A549 treated with AZD2906 at 1 μM for 4 hours (cell line): ENCODE data around the gene NUP205. TPM values are rescaled to one million over a fixed set of nuclear protein-coding genes. Genes with fewer than 3 reads are reported as not detected.

Experiments used
- total RNA-seq: library from RNA; stranded (reverse); fragments of 200-300 nt; extraction: Qiagen RNA extraction; gene quantifications from 5 replicates; pipeline ENCODE4 v1.2.3, GENCODE V29; 2022

NUP205 gene, protein sequence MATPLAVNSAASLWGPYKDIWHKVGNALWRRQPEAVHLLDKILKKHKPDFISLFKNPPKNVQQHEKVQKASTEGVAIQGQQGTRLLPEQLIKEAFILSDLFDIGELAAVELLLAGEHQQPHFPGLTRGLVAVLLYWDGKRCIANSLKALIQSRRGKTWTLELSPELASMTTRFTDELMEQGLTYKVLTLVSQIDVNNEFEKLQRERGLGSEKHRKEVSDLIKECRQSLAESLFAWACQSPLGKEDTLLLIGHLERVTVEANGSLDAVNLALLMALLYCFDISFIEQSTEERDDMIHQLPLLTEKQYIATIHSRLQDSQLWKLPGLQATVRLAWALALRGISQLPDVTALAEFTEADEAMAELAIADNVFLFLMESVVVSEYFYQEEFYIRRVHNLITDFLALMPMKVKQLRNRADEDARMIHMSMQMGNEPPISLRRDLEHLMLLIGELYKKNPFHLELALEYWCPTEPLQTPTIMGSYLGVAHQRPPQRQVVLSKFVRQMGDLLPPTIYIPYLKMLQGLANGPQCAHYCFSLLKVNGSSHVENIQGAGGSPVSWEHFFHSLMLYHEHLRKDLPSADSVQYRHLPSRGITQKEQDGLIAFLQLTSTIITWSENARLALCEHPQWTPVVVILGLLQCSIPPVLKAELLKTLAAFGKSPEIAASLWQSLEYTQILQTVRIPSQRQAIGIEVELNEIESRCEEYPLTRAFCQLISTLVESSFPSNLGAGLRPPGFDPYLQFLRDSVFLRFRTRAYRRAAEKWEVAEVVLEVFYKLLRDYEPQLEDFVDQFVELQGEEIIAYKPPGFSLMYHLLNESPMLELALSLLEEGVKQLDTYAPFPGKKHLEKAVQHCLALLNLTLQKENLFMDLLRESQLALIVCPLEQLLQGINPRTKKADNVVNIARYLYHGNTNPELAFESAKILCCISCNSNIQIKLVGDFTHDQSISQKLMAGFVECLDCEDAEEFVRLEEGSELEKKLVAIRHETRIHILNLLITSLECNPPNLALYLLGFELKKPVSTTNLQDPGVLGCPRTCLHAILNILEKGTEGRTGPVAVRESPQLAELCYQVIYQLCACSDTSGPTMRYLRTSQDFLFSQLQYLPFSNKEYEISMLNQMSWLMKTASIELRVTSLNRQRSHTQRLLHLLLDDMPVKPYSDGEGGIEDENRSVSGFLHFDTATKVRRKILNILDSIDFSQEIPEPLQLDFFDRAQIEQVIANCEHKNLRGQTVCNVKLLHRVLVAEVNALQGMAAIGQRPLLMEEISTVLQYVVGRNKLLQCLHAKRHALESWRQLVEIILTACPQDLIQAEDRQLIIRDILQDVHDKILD (N-terminal part only)
- total RNA-seq: 42.3 to 48.6 TPM (median 44.2 TPM) in 5 replicates

DNA sequence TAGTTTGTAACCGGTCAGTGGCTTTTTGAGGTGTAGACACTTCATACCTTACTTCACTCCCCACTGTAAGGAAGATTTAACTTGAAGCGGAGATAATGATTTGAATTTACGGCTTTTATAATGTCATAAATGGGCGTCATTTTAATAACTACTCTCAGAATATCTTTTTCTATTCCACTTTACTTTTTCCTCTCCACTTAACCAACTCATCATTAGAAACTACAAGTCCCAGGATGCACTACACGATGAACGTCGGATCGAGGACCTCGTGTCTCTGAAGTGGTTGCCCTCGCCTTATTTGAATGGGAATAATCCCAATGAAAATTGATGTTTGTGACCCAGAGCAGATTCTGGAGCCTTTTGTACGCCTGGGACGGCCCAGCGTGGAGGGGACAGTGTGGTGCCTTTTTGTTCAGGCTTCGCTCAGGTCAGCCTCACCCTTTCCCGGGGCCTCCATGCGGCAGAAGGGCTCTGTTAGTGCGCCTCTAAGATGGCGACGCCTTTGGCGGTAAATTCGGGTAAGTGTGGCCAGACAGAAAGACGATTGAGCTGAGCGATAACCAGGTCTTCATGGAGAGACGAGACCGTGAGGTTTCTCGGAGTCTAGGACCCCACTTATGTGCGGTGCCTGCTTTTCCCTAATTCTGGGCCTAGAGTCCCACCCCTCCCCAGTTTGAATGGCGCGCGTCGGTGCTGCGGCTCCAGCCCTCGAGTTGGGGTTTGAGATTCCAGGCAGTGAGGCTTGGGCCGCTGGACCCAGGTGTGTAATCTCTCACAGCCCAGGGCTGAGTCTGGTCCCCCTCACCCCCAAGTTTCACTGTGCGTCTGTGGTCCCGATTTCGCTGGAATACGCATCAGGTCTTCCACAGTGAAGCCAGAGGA is at the start of gene NUP205:
NUP205 (plus strand) TSS at position 463 of the 882 bp plus-strand sequence; CDS start at position 491, 28 bp downstream.

DNA sequence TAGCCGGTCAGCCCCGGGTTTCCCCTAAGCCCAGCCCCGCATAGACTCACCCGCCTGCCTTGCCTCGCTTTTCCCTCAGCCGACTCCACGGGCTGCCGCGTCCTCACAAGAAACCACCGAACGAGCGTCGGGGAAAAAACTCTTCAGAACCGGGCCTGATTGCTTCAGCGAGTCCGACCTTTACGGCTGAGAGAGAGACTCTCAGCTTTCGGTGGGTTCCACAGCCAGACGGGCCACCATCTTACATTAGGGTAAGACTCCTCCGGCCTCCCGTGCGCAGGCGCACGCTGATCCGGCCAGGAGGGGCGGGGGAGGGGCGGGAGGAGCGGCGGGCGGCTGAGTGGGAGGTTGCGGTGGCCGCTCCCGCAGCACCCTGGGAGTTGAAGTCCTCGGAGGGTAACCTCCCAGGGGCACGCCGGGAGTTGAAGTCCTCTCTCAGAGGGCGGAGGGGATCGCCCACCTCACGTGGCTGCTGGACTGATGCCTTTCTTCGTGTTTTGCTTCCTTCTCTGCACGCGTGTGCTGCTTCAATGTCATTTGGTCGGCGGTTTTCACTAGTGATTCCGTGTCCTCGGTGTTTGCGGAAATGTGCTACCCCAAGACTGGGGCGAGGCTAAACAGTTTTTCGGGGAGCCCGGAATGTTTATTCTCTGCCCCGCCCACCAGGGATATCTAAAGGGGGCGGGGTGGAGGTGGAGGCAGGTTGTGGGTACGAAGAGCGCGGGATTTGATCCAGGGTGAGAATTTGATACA is 47.7 kb upstream of the NUP205 start, which contains the start of gene CNOT4:
CNOT4 (minus strand) TSS at position 264 of the 753 bp plus-strand sequence. CDS start 71,771 bp downstream, outside the sequence.

DNA sequence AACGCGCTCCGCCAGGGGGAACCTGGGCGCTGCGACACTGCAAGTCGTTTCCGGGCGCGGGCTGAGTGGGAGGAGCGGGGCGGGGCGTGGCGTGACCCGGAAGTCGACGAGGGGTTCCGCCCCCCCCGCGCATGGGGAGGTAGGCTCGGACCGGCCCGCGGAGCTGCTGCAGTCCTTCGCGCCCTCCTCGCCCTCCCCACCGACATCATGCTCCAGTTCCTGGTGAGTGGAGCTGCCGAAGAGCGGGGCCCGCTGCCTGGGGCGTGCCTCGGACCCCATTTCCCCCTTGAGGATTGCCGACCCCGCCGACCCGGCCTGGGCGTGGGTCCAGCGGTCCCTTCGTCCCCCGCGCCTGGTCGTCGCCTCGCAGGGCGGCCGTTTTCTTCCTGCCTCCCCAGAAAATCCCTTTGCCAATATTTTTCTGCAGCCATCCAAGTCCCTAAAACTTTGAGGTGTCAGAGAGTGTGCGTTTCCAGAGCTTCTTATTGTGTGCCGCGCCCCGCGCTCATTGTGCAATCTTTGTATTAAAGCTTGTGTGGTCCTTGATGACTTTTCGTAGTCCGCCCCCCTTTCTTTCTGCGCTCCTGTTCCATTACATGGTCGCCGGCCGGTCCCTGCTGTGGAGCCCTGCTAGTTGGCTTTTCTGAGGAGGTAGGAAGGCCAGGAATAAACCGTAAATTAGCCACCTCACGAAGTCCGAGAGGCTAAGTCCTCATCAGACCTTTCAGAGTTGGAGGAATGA is 104.8 kb downstream of the NUP205 start, which contains the start of gene STMP1:
STMP1 (plus strand) TSS at position 142 of the 742 bp plus-strand sequence.

Other genes with a start within 250 kb of the NUP205 start
- gene CNOT4, start 47.8 kb upstream of the NUP205 start, total RNA-seq: 10.3 to 12.2 TPM (median 11.1 TPM) in 5 replicates
- gene STMP1, start 104.6 kb downstream of the NUP205 start, total RNA-seq: 28.1 to 31.7 TPM (median 30.6 TPM) in 5 replicates
- gene SLC13A4, start 170.3 kb downstream of the NUP205 start, total RNA-seq: not detected in 5 replicates
- 0.05 TPM in 2 of 5 replicates, not detected in the others for gene FAM180A, start 190.9 kb downstream of the NUP205 start, total RNA-seq